DOHH2 (cell line): Measurements from ENCODE around the gene OBSCN.

ENCODE experiments used
- H3F3A ChIP-seq: fragments of 200-600 bp; sonication (generic), shearing (Covaris generic); 2 replicates; pipeline ENCODE4 v1.6.0; 2016; ENCODE audit warnings: antibody characterized with exemption, mild to moderate bottlenecking; ENCODE audit not compliant: control insufficient read depth, insufficient read depth
- H3K27ac ChIP-seq: fragments of 200-600 bp; sonication (generic); 2 replicates; pipeline ENCODE4 v1.5.1; 2014; ENCODE audit warnings: low read depth, mild to moderate bottlenecking, low read length, moderate library complexity
- H3K27me3 ChIP-seq: fragments of 200-600 bp; sonication (generic); 2 replicates; pipeline ENCODE4 v1.6.1; 2014; ENCODE audit warnings: mild to moderate bottlenecking, low read length, mixed read lengths; ENCODE audit not compliant: control insufficient read depth
- H3K36me3 ChIP-seq: fragments of 200-600 bp; sonication (generic); 2 replicates; pipeline ENCODE4 v1.6.1; 2014; ENCODE audit warnings: mild to moderate bottlenecking, low read length, moderate library complexity, mixed read lengths; ENCODE audit not compliant: control insufficient read depth
- H3K4me1 ChIP-seq: fragments of 200-600 bp; sonication (generic); 2 replicates; pipeline ENCODE4 v1.6.1; 2014; ENCODE audit warnings: mild to moderate bottlenecking, low read length, mixed read lengths; ENCODE audit not compliant: control insufficient read depth
- H3K4me2 ChIP-seq: fragments of 200-600 bp; sonication (generic); 2 replicates; pipeline ENCODE4 v1.6.0; 2014; ENCODE audit warnings: mild to moderate bottlenecking, low read length, moderate library complexity
- H3K4me3 ChIP-seq: fragments of 200-600 bp; sonication (generic); 2 replicates; pipeline ENCODE4 v1.5.1; 2014; ENCODE audit warnings: mild to moderate bottlenecking, low read length, mixed read lengths
- H3K79me2 ChIP-seq: fragments of 200-600 bp; sonication (generic); 2 replicates; pipeline ENCODE4 v1.6.1; 2014; ENCODE audit warnings: mild to moderate bottlenecking, low read length, mixed read lengths; ENCODE audit not compliant: control insufficient read depth
- H3K9me2 ChIP-seq: fragments of 200-600 bp; sonication (generic); replicated peaks from 2 replicates; pipeline ENCODE4 v1.6.1; 2014; ENCODE audit warnings: mild to moderate bottlenecking, low read length, mixed read lengths; ENCODE audit not compliant: control insufficient read depth
- H3K9me3 ChIP-seq: fragments of 200-600 bp; sonication (generic); 2 replicates; pipeline ENCODE4 v1.6.1; 2014; ENCODE audit warnings: antibody characterized with exemption, low read length, mixed read lengths; ENCODE audit not compliant: control insufficient read depth, insufficient read depth
- H4K20me1 ChIP-seq: fragments of 200-600 bp; sonication (generic); 2 replicates; pipeline ENCODE4 v1.6.0; 2014; ENCODE audit warnings: low read depth, mild to moderate bottlenecking, antibody characterized with exemption, low read length, moderate library complexity; ENCODE audit not compliant: control insufficient read depth, insufficient read depth
- CTCF ChIP-seq: fragments of 200-600 bp; sonication (generic); IDR thresholded peaks from one replicate; pipeline ENCODE4 v1.5.1; 2014; ENCODE audit warnings: antibody characterized with exemption, mild to moderate bottlenecking, low read depth, low read length; ENCODE audit not compliant: poor library complexity, severe bottlenecking
- EZH2phosphoT487 ChIP-seq: fragments of 200-600 bp; sonication (generic); IDR thresholded peaks from 2 replicates; pipeline ENCODE4 v1.6.1; 2017; ENCODE audit warnings: borderline replicate concordance, mild to moderate bottlenecking, antibody characterized with exemption, low read length, moderate library complexity, mixed read lengths

The OBSCN gene

GRCh38 chr1:228368801-228369607 lies 161.2 kb downstream of the OBSCN start:
- Histone ChIP-seq H3K27ac (no peak overlapping the region), H3K9me2 (no peaks in the 10 kb centered on the region), H3K79me2 (no peaks in the 10 kb centered on the region)

DNA sequence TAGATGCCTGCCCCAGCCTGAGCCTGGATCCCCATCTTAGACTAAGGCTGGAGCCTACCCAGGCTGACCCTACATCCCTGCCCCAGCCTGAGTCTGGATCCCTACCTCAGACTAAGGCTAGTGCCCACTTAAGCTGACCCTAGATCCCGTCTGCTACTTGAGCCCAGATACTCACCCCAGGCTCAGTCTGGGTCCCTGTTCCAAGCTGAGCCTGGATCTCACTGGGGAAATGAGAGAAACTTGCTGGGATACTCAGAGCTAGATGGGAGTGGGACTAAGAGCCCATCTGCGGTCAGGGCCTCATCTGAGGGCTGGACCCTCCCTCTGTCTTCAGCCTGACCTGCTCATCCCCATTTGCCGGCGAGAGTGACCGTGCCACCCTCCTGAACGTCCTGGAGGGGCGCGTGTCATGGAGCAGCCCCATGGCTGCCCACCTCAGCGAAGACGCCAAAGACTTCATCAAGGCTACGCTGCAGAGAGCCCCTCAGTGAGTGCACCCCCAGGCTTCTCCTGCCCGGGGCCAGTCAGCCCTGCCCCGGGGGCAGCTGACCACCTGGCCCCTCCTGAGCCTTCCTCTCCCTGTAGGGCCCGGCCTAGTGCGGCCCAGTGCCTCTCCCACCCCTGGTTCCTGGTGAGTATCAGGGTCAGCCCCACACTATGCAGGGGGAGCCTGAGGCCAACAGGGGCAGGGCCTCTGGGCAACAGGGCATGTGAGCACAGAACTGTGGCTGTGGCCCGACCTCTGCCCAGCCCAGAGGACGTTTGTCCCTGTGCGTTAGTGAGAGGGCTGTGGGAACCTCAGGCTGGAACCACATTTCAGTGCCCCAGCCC lies 162.0 kb downstream of the OBSCN start:
- H3K9me2 ChIP-seq: no peaks in the 10 kb centered on the region
- H4K20me1 ChIP-seq: no peaks in the 10 kb centered on the region
- peaks cover 9% of the 10 kb centered on the region for H3K4me1 ChIP-seq
- H3K9me3 ChIP-seq: no peaks in the 10 kb centered on the region
- H3K4me2 ChIP-seq: no peak overlapping the region
- H3K36me3 ChIP-seq: no peaks in the 10 kb centered on the region
- H3F3A ChIP-seq: no peaks in the 10 kb centered on the region
- no peaks in the 10 kb centered on the region for H3K79me2 ChIP-seq
- no peak overlapping the region for H3K27ac ChIP-seq
- H3K27me3 ChIP-seq: no peaks in the 10 kb centered on the region
- H3K4me3 ChIP-seq: no peak overlapping the region
- TF ChIP-seq CTCF (no peak), EZH2phosphoT487 (no peak)

More at GRCh38 chr1:228368801-228369607, 161.2 kb downstream of the OBSCN start:
- Histone ChIP-seq H3K4me3 (no peak overlapping the region), H3K4me2 (no peak overlapping the region), H3K27me3 (no peaks in the 10 kb centered on the region), H3K9me3 (no peaks in the 10 kb centered on the region), H3K36me3 (no peaks in the 10 kb centered on the region), H3K4me1 (peaks cover 9% of the 10 kb centered on the region), H4K20me1 (no peaks in the 10 kb centered on the region), H3F3A (no peaks in the 10 kb centered on the region)
- TF ChIP-seq CTCF (no peak), EZH2phosphoT487 (no peak)

DNA sequence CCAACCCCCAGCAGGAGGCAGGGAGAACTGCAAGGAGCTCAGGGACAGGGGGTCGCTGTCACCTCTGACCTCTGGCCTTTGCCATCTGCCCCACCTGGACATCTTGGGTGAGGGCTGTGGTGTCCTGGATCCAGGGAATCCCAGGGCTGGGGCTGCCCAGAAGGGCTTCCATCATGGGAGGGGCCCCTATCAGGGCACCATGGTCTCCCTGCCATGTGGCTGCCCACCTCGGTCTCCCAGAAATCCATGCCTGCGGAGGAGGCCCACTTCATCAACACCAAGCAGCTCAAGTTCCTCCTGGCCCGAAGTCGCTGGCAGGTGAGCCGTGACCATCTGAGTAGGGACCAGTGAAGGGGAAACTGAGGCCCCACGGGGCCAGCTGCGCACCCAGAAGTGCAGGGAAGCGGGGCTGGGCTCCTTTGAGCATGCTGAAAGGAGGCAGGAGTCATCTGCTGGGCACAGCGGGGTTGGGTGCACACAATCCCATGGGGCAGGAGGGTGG lies 162.6 kb downstream of the OBSCN start:
- Histone ChIP-seq H4K20me1 (no peaks in the 10 kb centered on the region), H3F3A (no peaks in the 10 kb centered on the region), H3K9me3 (no peaks in the 10 kb centered on the region), H3K27me3 (no peaks in the 10 kb centered on the region), H3K79me2 (no peaks in the 10 kb centered on the region), H3K4me2 (no peak overlapping the region), H3K9me2 (no peaks in the 10 kb centered on the region), H3K36me3 (no peaks in the 10 kb centered on the region), H3K4me3 (no peak overlapping the region), H3K4me1 (peaks cover 9% of the 10 kb centered on the region), H3K27ac (no peak overlapping the region)
- TF ChIP-seq CTCF (no peak), EZH2phosphoT487 (no peak)
